Measurements from ENCODE around the gene GPRC5C.
A peak's percentile ranks its signal among the peaks of the same experiment; 100 is the strongest.

The GPRC5C gene

DNA sequence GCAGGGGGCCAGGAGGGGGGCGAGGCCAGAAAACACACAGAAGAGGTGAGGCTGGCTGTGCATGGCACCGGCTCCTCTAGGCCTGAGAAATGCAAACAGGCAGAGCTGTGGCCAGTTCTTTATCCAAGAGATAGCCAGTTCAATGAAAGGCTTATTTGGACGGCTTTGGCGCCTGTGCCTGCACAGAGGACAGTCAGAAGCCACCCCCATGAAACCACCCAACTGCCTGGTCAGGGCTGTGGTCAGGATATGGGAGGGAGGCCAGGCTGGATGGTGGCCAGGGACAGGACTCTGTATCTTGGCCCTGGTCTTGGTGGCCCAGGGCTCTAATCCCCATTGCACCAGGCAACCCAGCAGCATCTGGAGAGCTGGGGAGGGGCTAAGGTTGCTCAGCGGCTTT is 24.5 kb upstream of the GPRC5C start:
- TF ChIP-seq, protein P1, sequence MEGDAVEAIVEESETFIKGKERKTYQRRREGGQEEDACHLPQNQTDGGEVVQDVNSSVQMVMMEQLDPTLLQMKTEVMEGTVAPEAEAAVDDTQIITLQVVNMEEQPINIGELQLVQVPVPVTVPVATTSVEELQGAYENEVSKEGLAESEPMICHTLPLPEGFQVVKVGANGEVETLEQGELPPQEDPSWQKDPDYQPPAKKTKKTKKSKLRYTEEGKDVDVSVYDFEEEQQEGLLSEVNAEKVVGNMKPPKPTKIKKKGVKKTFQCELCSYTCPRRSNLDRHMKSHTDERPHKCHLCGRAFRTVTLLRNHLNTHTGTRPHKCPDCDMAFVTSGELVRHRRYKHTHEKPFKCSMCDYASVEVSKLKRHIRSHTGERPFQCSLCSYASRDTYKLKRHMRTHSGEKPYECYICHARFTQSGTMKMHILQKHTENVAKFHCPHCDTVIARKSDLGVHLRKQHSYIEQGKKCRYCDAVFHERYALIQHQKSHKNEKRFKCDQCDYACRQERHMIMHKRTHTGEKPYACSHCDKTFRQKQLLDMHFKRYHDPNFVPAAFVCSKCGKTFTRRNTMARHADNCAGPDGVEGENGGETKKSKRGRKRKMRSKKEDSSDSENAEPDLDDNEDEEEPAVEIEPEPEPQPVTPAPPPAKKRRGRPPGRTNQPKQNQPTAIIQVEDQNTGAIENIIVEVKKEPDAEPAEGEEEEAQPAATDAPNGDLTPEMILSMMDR (IDR thresholded peaks at IDR 0.05; ENCODE audit: low read length, missing control alignments): no peak
- no peak for DNase-seq (ENCODE audit: low read depth)
- no peak overlapping the region for H3K4me3 ChIP-seq (replicated peaks; ENCODE audit: low read depth, low read length)

DNA sequence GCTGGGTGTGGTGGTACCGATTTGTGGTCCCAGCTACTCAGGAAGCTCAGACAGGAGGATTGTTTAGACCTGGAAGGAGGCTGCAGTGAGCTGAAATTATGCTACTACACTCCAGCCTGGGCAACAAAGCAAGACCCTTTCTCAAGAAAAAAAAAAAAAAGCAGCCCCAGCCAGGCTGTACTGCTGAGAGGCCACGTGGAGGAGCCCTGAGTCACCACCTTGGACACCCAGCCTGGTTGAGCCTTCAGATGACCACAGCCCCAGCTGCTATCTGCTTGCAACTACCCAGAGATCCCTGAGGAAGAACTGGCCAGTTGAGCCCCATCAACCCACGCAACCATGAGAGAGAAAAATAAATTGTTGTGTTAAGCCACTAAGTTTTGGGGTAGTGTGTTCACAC is 23.6 kb upstream of the GPRC5C start:
- TF ChIP-seq, protein P1 (IDR thresholded peaks at IDR 0.05; ENCODE audit: low read length, missing control alignments): peak; percentile 15
- peak; percentile 61 for DNase-seq (ENCODE audit: low read depth)
- H3K4me3 ChIP-seq (replicated peaks; ENCODE audit: low read depth, low read length): no peak overlapping the region

DNA sequence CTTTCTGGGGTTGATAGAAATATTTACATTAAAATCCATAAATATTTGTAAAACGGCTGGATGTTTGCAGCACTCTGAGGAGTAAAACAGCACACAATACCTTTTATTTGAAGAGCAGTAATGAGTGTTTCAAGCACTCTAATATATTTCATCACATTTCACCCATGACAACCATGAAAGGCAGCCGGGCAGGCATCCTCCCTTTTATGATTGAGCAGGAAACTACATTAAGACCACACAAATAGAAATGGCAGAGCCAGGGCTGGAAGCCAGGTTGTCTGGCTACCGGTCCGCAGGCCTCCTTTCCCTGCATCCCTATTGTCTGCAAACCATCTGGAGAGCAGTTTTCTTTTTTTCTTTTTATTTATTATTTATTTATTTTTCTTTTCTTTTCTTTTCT is 23.1 kb upstream of the GPRC5C start:
- no peak overlapping the region for H3K4me3 ChIP-seq (replicated peaks; ENCODE audit: low read depth, low read length)
- no peak for DNase-seq (ENCODE audit: low read depth)
- TF ChIP-seq, protein P1 (IDR thresholded peaks at IDR 0.05; ENCODE audit: low read length, missing control alignments): no peak

DNA sequence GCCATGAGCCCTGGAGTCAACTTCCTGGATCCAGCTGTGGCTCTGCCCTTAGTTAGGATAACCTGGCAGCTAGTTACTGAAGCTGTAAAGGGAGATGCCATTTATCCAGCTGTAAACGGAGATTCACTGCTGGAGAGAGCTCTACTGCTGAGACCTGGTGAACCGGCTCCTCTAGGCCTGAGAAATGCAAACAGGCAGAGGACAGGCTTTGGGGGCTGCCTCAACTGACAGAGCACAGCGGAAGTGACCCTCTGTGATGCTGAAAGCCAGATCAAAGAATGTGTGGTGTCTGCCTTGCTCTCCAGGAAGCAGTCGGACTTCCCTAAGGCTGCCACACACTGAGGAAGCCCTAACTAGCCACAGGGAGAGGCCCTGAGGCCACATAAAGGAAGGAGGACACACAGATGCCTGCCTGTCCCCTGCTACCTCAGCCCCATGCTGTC is 21.9 kb upstream of the GPRC5C start:
- TF ChIP-seq, protein P1 (IDR thresholded peaks at IDR 0.05; ENCODE audit: low read length, missing control alignments): no peak
- DNase-seq (ENCODE audit: low read depth): no peak
- H3K4me3 ChIP-seq (replicated peaks; ENCODE audit: low read depth, low read length): no peak overlapping the region

DNA sequence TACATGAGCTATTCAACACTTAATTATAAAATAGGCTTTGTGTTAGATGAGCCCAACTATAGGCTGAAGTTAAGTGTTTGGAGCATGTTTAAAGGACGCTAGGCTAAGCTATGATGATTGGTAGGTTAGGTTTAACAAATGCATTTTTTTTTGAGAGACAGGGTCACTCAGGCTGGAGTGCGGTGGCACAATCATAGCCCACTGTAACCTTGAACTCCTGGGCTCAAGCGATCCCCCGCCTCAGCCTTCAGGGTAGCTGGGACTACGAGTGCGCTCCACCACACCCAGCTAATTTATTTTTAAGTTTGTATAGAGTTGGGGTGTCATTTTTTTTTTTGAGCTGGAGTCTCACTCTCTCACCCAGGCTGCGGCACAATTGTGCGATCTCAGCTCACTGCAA is 19.3 kb upstream of the GPRC5C start:
- H3K4me3 ChIP-seq (replicated peaks; ENCODE audit: low read depth, low read length): no peak overlapping the region
- no peak for DNase-seq (ENCODE audit: low read depth)
- TF ChIP-seq, protein P1 (IDR thresholded peaks at IDR 0.05; ENCODE audit: low read length, missing control alignments): no peak

DNA sequence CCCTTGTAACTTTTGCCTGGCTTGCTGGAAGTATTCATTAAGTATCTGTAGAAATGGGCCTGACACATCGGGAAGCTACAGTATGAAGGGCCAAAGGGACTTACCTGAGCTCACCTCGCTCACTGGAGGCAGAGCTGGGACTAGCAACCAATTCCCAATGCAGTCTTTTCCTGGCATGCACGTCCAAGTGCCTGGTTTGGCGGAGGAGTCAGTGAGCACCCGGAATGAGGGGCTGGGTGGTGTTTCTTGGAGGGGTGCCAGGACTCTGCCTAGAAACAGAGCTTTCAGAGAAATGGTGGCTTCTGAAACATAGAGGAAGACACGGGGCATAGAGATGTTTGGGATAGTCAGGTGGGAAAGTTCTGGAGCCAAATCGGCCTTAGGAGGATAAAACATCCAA is 18.4 kb upstream of the GPRC5C start:
- no peak for DNase-seq (ENCODE audit: low read depth)
- TF ChIP-seq, protein P1 (IDR thresholded peaks at IDR 0.05; ENCODE audit: low read length, missing control alignments): no peak

DNA sequence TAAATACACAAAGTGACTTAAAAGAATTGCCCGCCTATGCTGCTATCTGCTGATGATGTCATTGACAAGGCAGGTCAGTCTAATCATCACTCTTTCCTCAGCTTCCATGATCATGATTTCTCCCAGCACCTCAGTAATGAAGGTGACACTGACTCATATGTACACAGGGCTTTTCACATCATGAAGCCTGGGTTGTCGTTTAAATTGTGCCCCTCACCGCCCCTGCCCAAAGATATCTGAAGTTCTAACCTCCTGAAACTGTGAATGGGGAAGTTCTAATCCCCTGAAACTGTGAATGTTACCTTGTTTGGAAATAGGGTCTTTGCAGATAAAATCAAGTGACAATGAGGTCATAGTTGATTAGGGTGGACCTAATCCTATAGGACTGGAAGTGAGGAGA is 17.4 kb upstream of the GPRC5C start:
- H3K4me3 ChIP-seq (replicated peaks; ENCODE audit: low read depth, low read length): no peak overlapping the region
- TF ChIP-seq, protein P1 (IDR thresholded peaks at IDR 0.05; ENCODE audit: low read length, missing control alignments): no peak

More for the DNA sequence above, 18.4 kb upstream of the GPRC5C start:
- no peak overlapping the region for H3K4me3 ChIP-seq (replicated peaks; ENCODE audit: low read depth, low read length)

More for the DNA sequence above, 17.4 kb upstream of the GPRC5C start:
- no peak for DNase-seq (ENCODE audit: low read depth)
